ENCODE measurements around the gene ECE2.

DNA sequence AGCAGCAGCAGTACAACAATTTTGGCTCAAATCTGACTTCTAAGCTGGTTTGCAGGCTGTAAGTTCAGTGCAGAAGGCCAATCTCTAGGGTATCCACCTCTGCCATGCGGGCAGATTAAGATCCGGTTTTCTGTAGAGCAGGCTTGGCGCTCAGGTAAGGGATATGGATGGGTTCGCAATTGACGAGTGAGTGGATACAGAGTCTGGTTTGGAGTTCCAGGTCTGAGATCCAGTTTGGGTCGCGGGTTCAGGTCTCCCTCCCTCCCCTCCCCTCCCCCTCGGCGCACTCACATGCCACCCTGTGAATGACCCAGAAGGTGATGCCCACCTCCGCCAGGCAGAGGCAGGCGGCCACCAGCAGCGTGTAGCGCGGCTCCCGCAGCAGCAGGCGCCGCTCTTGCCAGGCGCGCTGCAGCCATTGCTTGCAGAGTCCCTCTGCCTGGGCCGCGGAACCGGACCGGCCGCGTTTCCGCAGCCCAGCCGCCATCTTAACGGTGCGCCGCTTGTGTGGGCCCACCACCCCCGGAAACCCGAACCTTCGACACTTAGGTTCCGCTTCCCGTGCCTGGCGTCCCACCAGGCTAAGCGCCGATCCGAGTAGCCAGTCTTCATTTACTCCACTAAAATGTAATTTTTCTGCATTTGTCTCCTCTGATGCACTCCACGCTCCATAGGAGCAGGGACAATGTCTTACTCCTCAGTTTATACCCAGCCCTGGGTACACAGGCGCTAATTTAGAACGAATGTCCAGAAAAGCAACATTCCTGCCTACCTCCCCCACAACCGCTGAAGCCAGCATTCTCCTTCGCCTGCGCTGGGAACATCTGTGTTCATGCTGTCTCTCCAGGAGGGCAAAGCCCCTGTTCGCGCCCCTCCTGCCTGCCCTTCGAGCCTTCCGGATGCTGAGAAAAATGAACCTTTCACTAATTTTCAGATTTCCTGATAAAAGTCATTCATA lies 27.1 kb upstream of the ECE2 start, which contains the start of gene ALG3:
- TF ChIP-seq POLR2A (IDR thresholded peaks at IDR 0.05), result no peak
- TF ChIP-seq, protein P1, sequence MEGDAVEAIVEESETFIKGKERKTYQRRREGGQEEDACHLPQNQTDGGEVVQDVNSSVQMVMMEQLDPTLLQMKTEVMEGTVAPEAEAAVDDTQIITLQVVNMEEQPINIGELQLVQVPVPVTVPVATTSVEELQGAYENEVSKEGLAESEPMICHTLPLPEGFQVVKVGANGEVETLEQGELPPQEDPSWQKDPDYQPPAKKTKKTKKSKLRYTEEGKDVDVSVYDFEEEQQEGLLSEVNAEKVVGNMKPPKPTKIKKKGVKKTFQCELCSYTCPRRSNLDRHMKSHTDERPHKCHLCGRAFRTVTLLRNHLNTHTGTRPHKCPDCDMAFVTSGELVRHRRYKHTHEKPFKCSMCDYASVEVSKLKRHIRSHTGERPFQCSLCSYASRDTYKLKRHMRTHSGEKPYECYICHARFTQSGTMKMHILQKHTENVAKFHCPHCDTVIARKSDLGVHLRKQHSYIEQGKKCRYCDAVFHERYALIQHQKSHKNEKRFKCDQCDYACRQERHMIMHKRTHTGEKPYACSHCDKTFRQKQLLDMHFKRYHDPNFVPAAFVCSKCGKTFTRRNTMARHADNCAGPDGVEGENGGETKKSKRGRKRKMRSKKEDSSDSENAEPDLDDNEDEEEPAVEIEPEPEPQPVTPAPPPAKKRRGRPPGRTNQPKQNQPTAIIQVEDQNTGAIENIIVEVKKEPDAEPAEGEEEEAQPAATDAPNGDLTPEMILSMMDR (IDR thresholded peaks at IDR 0.05), result no peak
- TF ChIP-seq POLR2AphosphoS5 (IDR thresholded peaks at IDR 0.05), result peak; percentile 58 to 79 (median 76)

Data from breast epithelium (tissue), 3 donors.